Measurements from ENCODE around the gene ADSS1. TPM values are rescaled to one million over a fixed set of nuclear protein-coding genes. Genes with fewer than 3 reads are reported as not detected.
A peak's percentile ranks its signal among the peaks of the same experiment; 100 is the strongest.

The ADSS1 gene
- total and polyA plus RNA-seq, 10 donors = 2.7 to 11.7 (median 5.1) TPM

DNA sequence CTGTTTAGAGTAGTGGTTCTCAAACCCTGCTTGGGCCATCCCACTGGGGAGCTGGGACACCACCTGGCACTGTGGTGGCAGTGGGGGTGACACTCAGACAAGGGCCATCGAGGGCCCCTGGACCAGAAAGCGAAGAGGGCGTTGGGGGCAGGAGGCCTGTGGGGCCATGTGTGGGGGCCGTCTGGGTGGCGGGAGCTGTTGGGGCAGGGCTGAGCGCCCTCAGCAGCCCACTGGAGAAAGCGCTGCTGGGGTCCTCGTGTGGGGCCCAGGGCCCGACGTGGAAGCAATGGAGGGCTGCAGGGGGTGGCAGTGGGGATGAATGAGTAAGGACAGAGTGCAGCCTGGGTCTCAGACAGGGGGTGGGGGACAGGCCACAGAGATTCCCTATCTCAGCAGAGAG, 5.9 kb upstream of the ADSS1 start:
- DNase-seq = no peak
- intact Hi-C loops (cut with DNase I; ENCODE audit: low total_unique reads) = no loop called here
- Histone ChIP-seq H3K4me3 (no peak overlapping the region), H3K9me3 (no peaks in the 10 kb centered on the region), H3K27ac (no peak overlapping the region), H3K36me3 (peaks cover 0 to 79% (median 41%) of the 10 kb centered on the region in 6 donors), H3K27me3 (replicated peaks in 1 of 7) (no peaks in the 10 kb centered on the region), H3K4me1 (peaks cover under 1 to 18% (median 4%) of the 10 kb centered on the region in 6 donors)
- no peak for TF ChIP-seq POLR2A (IDR thresholded peaks at IDR 0.05)
- TF ChIP-seq POLR2AphosphoS5 (IDR thresholded peaks at IDR 0.05) = no peak
- 84 to 90% (median 90%) methylated on average over 10 of the region's 10 CpGs for WGBS, 5 donors

GRCh38 chr14:104718871-104719270, 5.2 kb upstream of the ADSS1 start:
- H3K36me3 ChIP-seq = peaks cover 0 to 72% (median 35%) of the 10 kb centered on the region in 6 donors
- H3K27me3 ChIP-seq (replicated peaks in 1 of 7) = no peaks in the 10 kb centered on the region
- H3K9me3 ChIP-seq = no peaks in the 10 kb centered on the region
- H3K4me1 ChIP-seq = peaks cover 5 to 24% (median 11%) of the 10 kb centered on the region in 6 donors
- no peak overlapping the region for H3K27ac ChIP-seq
- H3K4me3 ChIP-seq = no peak overlapping the region
- no peak for DNase-seq
- 85 to 94% (median 89%) methylated on average over 11 of the region's 11 CpGs for WGBS, 5 donors
- intact Hi-C loops (cut with DNase I; ENCODE audit: low total_unique reads) = no loop called here
- TF ChIP-seq POLR2AphosphoS5 (IDR thresholded peaks at IDR 0.05) (no peak), POLR2A (IDR thresholded peaks at IDR 0.05) (no peak)
- TF ChIP-seq, protein P1, sequence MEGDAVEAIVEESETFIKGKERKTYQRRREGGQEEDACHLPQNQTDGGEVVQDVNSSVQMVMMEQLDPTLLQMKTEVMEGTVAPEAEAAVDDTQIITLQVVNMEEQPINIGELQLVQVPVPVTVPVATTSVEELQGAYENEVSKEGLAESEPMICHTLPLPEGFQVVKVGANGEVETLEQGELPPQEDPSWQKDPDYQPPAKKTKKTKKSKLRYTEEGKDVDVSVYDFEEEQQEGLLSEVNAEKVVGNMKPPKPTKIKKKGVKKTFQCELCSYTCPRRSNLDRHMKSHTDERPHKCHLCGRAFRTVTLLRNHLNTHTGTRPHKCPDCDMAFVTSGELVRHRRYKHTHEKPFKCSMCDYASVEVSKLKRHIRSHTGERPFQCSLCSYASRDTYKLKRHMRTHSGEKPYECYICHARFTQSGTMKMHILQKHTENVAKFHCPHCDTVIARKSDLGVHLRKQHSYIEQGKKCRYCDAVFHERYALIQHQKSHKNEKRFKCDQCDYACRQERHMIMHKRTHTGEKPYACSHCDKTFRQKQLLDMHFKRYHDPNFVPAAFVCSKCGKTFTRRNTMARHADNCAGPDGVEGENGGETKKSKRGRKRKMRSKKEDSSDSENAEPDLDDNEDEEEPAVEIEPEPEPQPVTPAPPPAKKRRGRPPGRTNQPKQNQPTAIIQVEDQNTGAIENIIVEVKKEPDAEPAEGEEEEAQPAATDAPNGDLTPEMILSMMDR (IDR thresholded peaks at IDR 0.05 in 8 of 11, conservative IDR thresholded peaks at IDR 0.05 in 3 of 11) = no peak

- intact Hi-C loops (cut with DNase I; ENCODE audit: low total_unique reads) = no loop called here
- no peak overlapping the region for H3K27ac ChIP-seq
- H3K4me1 ChIP-seq = peaks cover 5 to 28% (median 15%) of the 10 kb centered on the region in 6 donors
- H3K36me3 ChIP-seq = peaks cover 0 to 67% (median 31%) of the 10 kb centered on the region in 6 donors
- H3K9me3 ChIP-seq = no peaks in the 10 kb centered on the region
- no peak for DNase-seq
- TF ChIP-seq POLR2AphosphoS5 (IDR thresholded peaks at IDR 0.05) (peak in 1 of 3 donors; percentile 43), POLR2A (IDR thresholded peaks at IDR 0.05) (no peak)
- TF ChIP-seq, protein P1 (IDR thresholded peaks at IDR 0.05 in 8 of 11, conservative IDR thresholded peaks at IDR 0.05 in 3 of 11) = no peak
- 85 to 93% (median 92%) methylated on average over 11 to 15 of the region's 15 CpGs for WGBS, 5 donors
- no peak overlapping the region for H3K4me3 ChIP-seq
- H3K27me3 ChIP-seq (replicated peaks in 1 of 7) = peaks cover 0 to 2% (median 0%) of the 10 kb centered on the region in 7 donors
Measured at GRCh38 chr14:104719343-104719742, 4.7 kb upstream of the ADSS1 start.

GRCh38 chr14:104721505-104722431, 2.3 kb upstream of the ADSS1 start:
- TF ChIP-seq POLR2A (IDR thresholded peaks at IDR 0.05) (no peak), POLR2AphosphoS5 (IDR thresholded peaks at IDR 0.05) (peak in 2 of 3 donors; percentile 32 to 68)
- no peak for DNase-seq
- H3K27me3 ChIP-seq (replicated peaks in 1 of 7) = peaks cover 0 to 11% (median 0%) of the 10 kb centered on the region in 7 donors
- 69 to 87% (median 82%) methylated on average over 11 to 18 of the region's 18 CpGs for WGBS, 5 donors
- H3K36me3 ChIP-seq = peaks cover 0 to 43% (median 11%) of the 10 kb centered on the region in 6 donors
- no peaks in the 10 kb centered on the region for H3K9me3 ChIP-seq
- peak overlapping the region in 1 of 8 donors; percentile 30 for H3K27ac ChIP-seq
- no peak overlapping the region for H3K4me3 ChIP-seq
- H3K4me1 ChIP-seq = peaks cover 5 to 43% (median 25%) of the 10 kb centered on the region in 6 donors
- intact Hi-C loops (cut with DNase I; ENCODE audit: low total_unique reads) = no loop called here
